A673 (cell line): Measurements from ENCODE around the gene BACH2.

ENCODE experiments used
- EZH2 ChIP-seq: fragments of 200-600 bp; sonication (generic); IDR thresholded peaks from 2 replicates; pipeline ENCODE4 v1.6.1; 2017; ENCODE audit warnings: borderline replicate concordance, low read depth, mild to moderate bottlenecking, mixed read lengths, antibody characterized with exemption, low read length; ENCODE audit not compliant: poor library complexity, severe bottlenecking
- TF ChIP-seq, protein P1 (sequence below): fragments of 300-800, 200-600 bp; sonication (generic); conservative IDR thresholded peaks from 2 replicates; pipeline ENCODE4 v1.5.1; 2017; ENCODE audit warnings: low read depth, mild to moderate bottlenecking, antibody characterized with exemption, low read length, moderate library complexity, mixed read lengths

DNA sequence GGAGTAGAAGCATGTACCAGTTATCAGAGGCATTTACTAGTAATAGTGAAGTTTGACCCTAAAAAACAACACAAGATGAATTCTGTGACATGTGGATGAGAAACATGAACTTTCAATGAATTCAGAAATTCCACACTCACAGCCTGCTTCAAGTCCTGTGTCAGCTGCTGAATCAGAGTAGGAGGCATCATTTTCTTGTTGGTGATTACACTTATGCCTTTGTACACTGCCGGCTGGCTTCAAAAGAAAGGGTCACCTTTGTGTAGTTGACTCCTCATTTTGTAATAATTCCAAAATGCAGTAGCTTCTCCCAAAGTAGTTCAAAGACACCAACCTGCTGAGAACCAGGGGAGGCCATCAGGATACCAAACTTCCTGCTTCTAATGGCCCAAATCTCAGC, 165.5 kb downstream of the BACH2 start:
- TF ChIP-seq EZH2, result no peak
- TF ChIP-seq, protein P1, sequence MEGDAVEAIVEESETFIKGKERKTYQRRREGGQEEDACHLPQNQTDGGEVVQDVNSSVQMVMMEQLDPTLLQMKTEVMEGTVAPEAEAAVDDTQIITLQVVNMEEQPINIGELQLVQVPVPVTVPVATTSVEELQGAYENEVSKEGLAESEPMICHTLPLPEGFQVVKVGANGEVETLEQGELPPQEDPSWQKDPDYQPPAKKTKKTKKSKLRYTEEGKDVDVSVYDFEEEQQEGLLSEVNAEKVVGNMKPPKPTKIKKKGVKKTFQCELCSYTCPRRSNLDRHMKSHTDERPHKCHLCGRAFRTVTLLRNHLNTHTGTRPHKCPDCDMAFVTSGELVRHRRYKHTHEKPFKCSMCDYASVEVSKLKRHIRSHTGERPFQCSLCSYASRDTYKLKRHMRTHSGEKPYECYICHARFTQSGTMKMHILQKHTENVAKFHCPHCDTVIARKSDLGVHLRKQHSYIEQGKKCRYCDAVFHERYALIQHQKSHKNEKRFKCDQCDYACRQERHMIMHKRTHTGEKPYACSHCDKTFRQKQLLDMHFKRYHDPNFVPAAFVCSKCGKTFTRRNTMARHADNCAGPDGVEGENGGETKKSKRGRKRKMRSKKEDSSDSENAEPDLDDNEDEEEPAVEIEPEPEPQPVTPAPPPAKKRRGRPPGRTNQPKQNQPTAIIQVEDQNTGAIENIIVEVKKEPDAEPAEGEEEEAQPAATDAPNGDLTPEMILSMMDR, result no peak
